HCEC 1CT (cell line): ENCODE results near the gene SLC17A7.

Experiments used
- DNase-seq: peaks from one replicate; pipeline ENCODE4 v3.0.0-alpha.2; 2017

Gene SLC17A7

GRCh38 chr19:49443366-49444099 is 2.2 kb upstream of the SLC17A7 start:
- peak; percentile 94 for DNase-seq

- DNase-seq, result peak; percentile 86
These were observed 1.5 kb upstream of the SLC17A7 start for GRCh38 chr19:49442771-49443365.

- peak; percentile 5 for DNase-seq
These were observed 1.0 kb upstream of the SLC17A7 start for GRCh38 chr19:49442354-49442753.

GRCh38 chr19:49441960-49442350 is 628 bp upstream of the SLC17A7 start:
- no peak for DNase-seq

GRCh38 chr19:49440439-49441209 is 703 bp downstream of the SLC17A7 start:
- DNase-seq, result no peak

GRCh38 chr19:49439836-49440235 is 1.5 kb downstream of the SLC17A7 start:
- DNase-seq, result no peak

- DNase-seq, result no peak
These were observed 3.1 kb downstream of the SLC17A7 start for GRCh38 chr19:49438261-49438660.

GRCh38 chr19:49437231-49437630 is 4.1 kb downstream of the SLC17A7 start:
- DNase-seq, result no peak

- DNase-seq, result no peak
These were observed 4.8 kb downstream of the SLC17A7 start for GRCh38 chr19:49436381-49437017.

- DNase-seq, result no peak
These were observed 5.7 kb downstream of the SLC17A7 start for GRCh38 chr19:49435670-49436069.

GRCh38 chr19:49434907-49435583 is 6.3 kb downstream of the SLC17A7 start:
- no peak for DNase-seq

GRCh38 chr19:49433240-49433901 is 8.0 kb downstream of the SLC17A7 start:
- DNase-seq, result no peak

GRCh38 chr19:49432141-49433073 is 8.9 kb downstream of the SLC17A7 start:
- no peak for DNase-seq

GRCh38 chr19:49431330-49431749 is 10.0 kb downstream of the SLC17A7 start:
- DNase-seq, result no peak

GRCh38 chr19:49430678-49431329 is 10.5 kb downstream of the SLC17A7 start:
- DNase-seq, result no peak

GRCh38 chr19:49430172-49430677 is 11.1 kb downstream of the SLC17A7 start:
- DNase-seq, result no peak

GRCh38 chr19:49428547-49429451 is 12.5 kb downstream of the SLC17A7 start:
- no peak for DNase-seq

- DNase-seq, result no peak
These were observed 13.3 kb downstream of the SLC17A7 start for GRCh38 chr19:49427855-49428546.

GRCh38 chr19:49427339-49427738 is 14.0 kb downstream of the SLC17A7 start:
- no peak for DNase-seq
